MM.1S (cell line): ENCODE results near the gene UIMC1.

Experiments used
- CTCF ChIP-seq: fragments of 300-600 bp; sonication (generic); IDR thresholded peaks from 2 replicates; pipeline ENCODE4 v1.5.1; 2016; ENCODE audit warnings: antibody characterized with exemption, low read length, mixed read lengths
- EZH2 ChIP-seq: fragments of 300-600 bp; sonication (generic); optimal IDR thresholded peaks from 2 replicates; pipeline ENCODE3; 2017; ENCODE audit warnings: low read depth, mild to moderate bottlenecking, antibody characterized with exemption, low read length, mixed read lengths

GRCh38 chr5:176948458-176948857 is 58.1 kb downstream of the UIMC1 start:
- TF ChIP-seq CTCF (no peak), EZH2 (no peak)
